H1 (cell line): Measurements from ENCODE around the gene CRYBB3. TPM values are rescaled to one million over a fixed set of nuclear protein-coding genes. Genes with fewer than 3 reads are reported as not detected.

Experiments
- BACH1 ChIP-seq: IDR thresholded peaks from 2 replicates; pipeline ENCODE4 v1.6.1; 2012; ENCODE audit warnings: low read length, improper control_type of control experiment
- BCL11A ChIP-seq, 2 experiments: IDR thresholded peaks; one replicate each; pipeline ENCODE4 v1.6.1; 2011; ENCODE audit warnings: low read depth in 2 of 2, low read length in 2 of 2, mild to moderate bottlenecking in 2 of 2
- BRCA1 ChIP-seq: IDR thresholded peaks from 2 replicates; pipeline ENCODE4 v1.6.1; 2012; ENCODE audit warnings: low read depth, low read length, improper control_type of control experiment
- MAFK ChIP-seq: IDR thresholded peaks from 2 replicates; pipeline ENCODE4 v1.6.1; 2012; ENCODE audit warnings: low read depth, mild to moderate bottlenecking, improper control_type of control experiment, low read length
- ZNF274 ChIP-seq: IDR thresholded peaks from 2 replicates; pipeline ENCODE4 v1.7.0; 2012; ENCODE audit warnings: low read length, borderline replicate concordance; ENCODE audit errors: extremely low read depth
- polyA plus RNA-seq, 7 experiments: library from polyadenylated mRNA; depleted of rRNA in 3 of 7; stranded (reverse) in 5 of 7; unstranded in 2 of 7; fragments of >200 nt in 5 of 7; fragments of 200-250 nt in 2 of 7; gene quantifications; 1 replicate in 5 of 7; 2 replicates in 1 of 7; 4 replicates in 1 of 7; pipeline versions ENCODE4 v1.2.1 to v1.2.3, GENCODE V29; 2011 to 2013; ENCODE audit warnings: missing spikeins in 2 of 7, mixed read lengths in 2 of 7
- total RNA-seq: library from RNA; stranded (reverse); fragmentation: NEBNext Ultra II Directional; extraction: Animal tissue kit (Norgen Biotek cat#: 25700); gene quantifications from 2 replicates; pipeline ENCODE4 v1.2.1, GENCODE V29; 2021

The CRYBB3 gene
- total and polyA plus RNA-seq, 2 of the 8 experiments (the other 6 are each of a cell fraction or from before 2014, with no cell fraction given), result 0.44 to 0.58 TPM

- no peak for TF ChIP-seq BCL11A (IDR thresholded peaks at IDR 0.05; ENCODE audit: low read depth in 2 of 2, low read length in 2 of 2)
- TF ChIP-seq BRCA1, result no peak
- TF ChIP-seq ZNF274, result no peak
- no peak for TF ChIP-seq BACH1
- TF ChIP-seq MAFK, result no peak
Measured at GRCh38 chr22:25213221-25213620, 13.6 kb downstream of the CRYBB3 start (continued).
